ENCODE results near the gene DUSP23. TPM values are rescaled to one million over a fixed set of nuclear protein-coding genes. Genes with fewer than 3 reads are reported as not detected.

DUSP23 gene
- total RNA-seq, 3 donors from 2014 or later, result 33.6 to 58.5 (median 48.8) TPM

DNA sequence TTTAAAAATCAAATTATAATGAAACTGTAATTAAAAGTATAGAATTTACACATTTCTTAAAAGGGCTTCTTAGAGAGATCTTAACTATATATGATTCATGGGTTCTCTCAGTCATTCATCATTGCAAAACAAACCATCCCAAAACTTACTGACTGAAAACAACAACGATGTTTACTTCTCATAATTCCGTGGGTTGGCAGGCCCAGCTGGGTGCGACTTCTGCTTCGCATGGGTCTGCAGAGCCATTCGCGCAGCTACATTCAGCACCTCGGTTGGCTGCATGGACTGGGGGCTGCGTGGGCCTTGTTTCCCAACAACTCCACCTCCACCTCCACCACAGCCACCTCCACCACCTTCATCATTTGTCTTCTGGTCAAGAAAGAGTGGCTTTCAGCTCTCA, 50.0 kb downstream of the DUSP23 start:
- Histone ChIP-seq H3K4me3 (no peak overlapping the region), H3K4me1 (ENCODE audit: low read depth) (no peaks in the 10 kb centered on the region), H3K9me3 (no peaks in the 10 kb centered on the region), H3K36me3 (ENCODE audit: low read depth) (no peaks in the 10 kb centered on the region)
- intact Hi-C loops (cut with DNase I, micrococcal nuclease), result no loop called here
- no peak for ATAC-seq
- TF ChIP-seq, protein P1, sequence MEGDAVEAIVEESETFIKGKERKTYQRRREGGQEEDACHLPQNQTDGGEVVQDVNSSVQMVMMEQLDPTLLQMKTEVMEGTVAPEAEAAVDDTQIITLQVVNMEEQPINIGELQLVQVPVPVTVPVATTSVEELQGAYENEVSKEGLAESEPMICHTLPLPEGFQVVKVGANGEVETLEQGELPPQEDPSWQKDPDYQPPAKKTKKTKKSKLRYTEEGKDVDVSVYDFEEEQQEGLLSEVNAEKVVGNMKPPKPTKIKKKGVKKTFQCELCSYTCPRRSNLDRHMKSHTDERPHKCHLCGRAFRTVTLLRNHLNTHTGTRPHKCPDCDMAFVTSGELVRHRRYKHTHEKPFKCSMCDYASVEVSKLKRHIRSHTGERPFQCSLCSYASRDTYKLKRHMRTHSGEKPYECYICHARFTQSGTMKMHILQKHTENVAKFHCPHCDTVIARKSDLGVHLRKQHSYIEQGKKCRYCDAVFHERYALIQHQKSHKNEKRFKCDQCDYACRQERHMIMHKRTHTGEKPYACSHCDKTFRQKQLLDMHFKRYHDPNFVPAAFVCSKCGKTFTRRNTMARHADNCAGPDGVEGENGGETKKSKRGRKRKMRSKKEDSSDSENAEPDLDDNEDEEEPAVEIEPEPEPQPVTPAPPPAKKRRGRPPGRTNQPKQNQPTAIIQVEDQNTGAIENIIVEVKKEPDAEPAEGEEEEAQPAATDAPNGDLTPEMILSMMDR (IDR thresholded peaks at IDR 0.05), result no peak
- DNase-seq, result no peak

DNA sequence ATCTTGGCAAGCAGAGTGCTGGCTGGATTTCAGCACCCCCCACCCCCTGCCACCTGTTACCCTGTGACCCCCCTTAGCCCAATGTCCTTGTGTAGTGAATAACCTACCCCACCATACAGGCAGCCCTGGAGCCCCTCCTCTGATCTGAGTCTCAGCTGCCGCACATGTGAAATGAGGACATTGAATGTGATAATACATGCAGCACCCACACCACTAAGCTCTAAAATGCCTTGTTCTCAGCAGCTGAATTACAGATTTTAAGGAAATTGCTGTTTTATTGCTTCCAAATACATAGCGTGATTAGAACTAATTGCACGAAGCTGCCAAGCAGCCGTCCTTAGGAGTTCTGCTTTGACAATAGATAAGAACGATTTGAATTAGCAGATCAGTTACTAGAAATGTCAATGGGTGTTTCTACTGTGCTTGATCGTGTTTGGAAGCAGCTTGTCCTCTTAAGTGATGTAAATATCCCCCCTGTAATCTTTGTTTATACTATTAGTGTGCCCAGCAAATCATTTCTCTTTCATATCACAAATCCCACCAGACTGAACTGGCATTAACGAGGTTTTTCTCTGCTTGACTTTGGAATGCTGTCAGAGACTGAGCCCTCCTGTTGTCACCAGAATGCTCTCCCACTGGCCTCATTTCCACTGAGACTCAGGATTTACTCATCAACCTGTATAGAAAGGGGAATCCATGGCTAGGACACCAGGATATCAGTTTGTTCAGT, 50.8 kb downstream of the DUSP23 start:
- intact Hi-C loops (cut with DNase I, micrococcal nuclease), result no loop called here
- Histone ChIP-seq H3K4me1 (ENCODE audit: low read depth) (no peaks in the 10 kb centered on the region), H3K4me3 (no peak overlapping the region), H3K9me3 (no peaks in the 10 kb centered on the region), H3K36me3 (ENCODE audit: low read depth) (no peaks in the 10 kb centered on the region)
- DNase-seq, result no peak
- ATAC-seq, result no peak
- TF ChIP-seq, protein P1 (IDR thresholded peaks at IDR 0.05), result no peak

Other genes starting within 250 kb of the DUSP23 start
- gene OR10J5, start 245.0 kb upstream of the DUSP23 start, total RNA-seq, result not detected
- not detected for gene APCS, start 193.1 kb upstream of the DUSP23 start, total RNA-seq
- gene CRP, start 66.4 kb upstream of the DUSP23 start, total RNA-seq, result under 1 TPM in 1 of 3 donors, not detected in 2; 0.20 TPM
- gene FCRL6, start 21.4 kb downstream of the DUSP23 start, total RNA-seq, result under 1 TPM; 0.38 to 0.82 (median 0.41) TPM
- gene SLAMF8, start 45.9 kb downstream of the DUSP23 start, total RNA-seq, result 1 to 10 TPM; 1.7 to 8.7 (median 5.9) TPM
- not detected for gene VSIG8, start 81.7 kb downstream of the DUSP23 start, total RNA-seq
- gene CFAP45, start 119.2 kb downstream of the DUSP23 start, total RNA-seq, result under 1 TPM in 2 of 3 donors, not detected in 1; 0.36 to 0.57 TPM
- 100 to 1,000 TPM; 137 to 296 (median 264) TPM for gene TAGLN2, start 144.5 kb downstream of the DUSP23 start, total RNA-seq
- gene IGSF9, start 164.7 kb downstream of the DUSP23 start, total RNA-seq, result 10 to 100 TPM; 21.5 to 70.8 (median 25.9) TPM
- not detected for gene SLAMF9, start 173.3 kb downstream of the DUSP23 start, total RNA-seq